Measurements from ENCODE around the gene CARS1. TPM values are rescaled to one million over a fixed set of nuclear protein-coding genes. Genes with fewer than 3 reads are reported as not detected.
A peak's percentile ranks its signal among the peaks of the same experiment; 100 is the strongest.

CARS1 gene
- 10 to 100 TPM; 28.9 to 54.1 (median 43.0) TPM for total RNA-seq

GRCh38 chr11:3057069-3057963, at the start of gene CARS1:
Gene CARS1 (minus strand): TSS chr11:3057423. CDS start chr11:3057367, 56 bp downstream.
- Histone ChIP-seq H3K4me1 (peaks cover 13 to 31% (median 21%) of the 10 kb centered on the region in 4 donors), H3K36me3 (peaks cover 0 to 21% (median 0%) of the 10 kb centered on the region in 4 donors), H3K27ac (peak within 1 kb of the TSS; percentile 86 to 93 (median 93)), H3K4me3 (peak within 1 kb of the TSS; percentile 88 to 98 (median 92)), H3K9me3 (no peaks in the 10 kb centered on the region), H3K27me3 (no peaks in the 10 kb centered on the region)
- DNase-seq, result peak; percentile 99
- peak; percentile 94 to 99 for ATAC-seq (ENCODE audit: low FRiP score in 2 of 2)
- 2 to 25% methylated on average over 2 to 42 of the region's 68 CpGs for WGBS, 2 donors
- TF ChIP-seq POLR2A (IDR thresholded peaks at IDR 0.05) (peak in 3 of 4 donors; percentile 35 to 73 (median 70)), CTCF (IDR thresholded peaks at IDR 0.05) (peak in 2 of 6 experiments; percentile 29 to 30), EP300 (IDR thresholded peaks at IDR 0.05) (peak in 3 of 4 donors; percentile 26 to 71 (median 51)), POLR2AphosphoS5 (IDR thresholded peaks at IDR 0.05) (peak; percentile 86 to 95)

GRCh38 chr11:3105791-3106735, 48.8 kb upstream of the CARS1 start:
- Histone ChIP-seq H3K36me3 (peaks cover 0 to 64% (median 23%) of the 10 kb centered on the region in 4 donors), H3K9me3 (no peaks in the 10 kb centered on the region), H3K4me1 (no peaks in the 10 kb centered on the region), H3K27me3 (no peaks in the 10 kb centered on the region), H3K4me3 (no peak overlapping the region), H3K27ac (no peak overlapping the region)
- DNase-seq (peak; percentile 15 to 67), ATAC-seq (ENCODE audit: low FRiP score in 2 of 2) (no peak)
- WGBS, 2 donors, result 90 to 91% methylated on average over 38 to 41 of the region's 41 CpGs
- TF ChIP-seq CTCF (IDR thresholded peaks at IDR 0.05) (no peak), POLR2AphosphoS5 (IDR thresholded peaks at IDR 0.05) (no peak), POLR2A (IDR thresholded peaks at IDR 0.05) (no peak), EP300 (IDR thresholded peaks at IDR 0.05) (no peak)

GRCh38 chr11:3104961-3105790, 48.0 kb upstream of the CARS1 start:
- DNase-seq (peak; percentile 12 to 34), ATAC-seq (ENCODE audit: low FRiP score in 2 of 2) (no peak)
- peaks cover 0 to 67% (median 25%) of the 10 kb centered on the region in 4 donors for H3K36me3 ChIP-seq
- 95 to 96% methylated on average over 19 to 23 of the region's 23 CpGs for WGBS, 2 donors
- no peaks in the 10 kb centered on the region for H3K9me3 ChIP-seq
- peaks cover 0 to 5% (median 0%) of the 10 kb centered on the region in 4 donors for H3K4me1 ChIP-seq
- H3K27ac ChIP-seq, result no peak overlapping the region
- no peak overlapping the region for H3K4me3 ChIP-seq
- TF ChIP-seq POLR2A (IDR thresholded peaks at IDR 0.05) (no peak), POLR2AphosphoS5 (IDR thresholded peaks at IDR 0.05) (no peak), EP300 (IDR thresholded peaks at IDR 0.05) (no peak), CTCF (IDR thresholded peaks at IDR 0.05) (no peak)
- H3K27me3 ChIP-seq, result no peaks in the 10 kb centered on the region

DNA sequence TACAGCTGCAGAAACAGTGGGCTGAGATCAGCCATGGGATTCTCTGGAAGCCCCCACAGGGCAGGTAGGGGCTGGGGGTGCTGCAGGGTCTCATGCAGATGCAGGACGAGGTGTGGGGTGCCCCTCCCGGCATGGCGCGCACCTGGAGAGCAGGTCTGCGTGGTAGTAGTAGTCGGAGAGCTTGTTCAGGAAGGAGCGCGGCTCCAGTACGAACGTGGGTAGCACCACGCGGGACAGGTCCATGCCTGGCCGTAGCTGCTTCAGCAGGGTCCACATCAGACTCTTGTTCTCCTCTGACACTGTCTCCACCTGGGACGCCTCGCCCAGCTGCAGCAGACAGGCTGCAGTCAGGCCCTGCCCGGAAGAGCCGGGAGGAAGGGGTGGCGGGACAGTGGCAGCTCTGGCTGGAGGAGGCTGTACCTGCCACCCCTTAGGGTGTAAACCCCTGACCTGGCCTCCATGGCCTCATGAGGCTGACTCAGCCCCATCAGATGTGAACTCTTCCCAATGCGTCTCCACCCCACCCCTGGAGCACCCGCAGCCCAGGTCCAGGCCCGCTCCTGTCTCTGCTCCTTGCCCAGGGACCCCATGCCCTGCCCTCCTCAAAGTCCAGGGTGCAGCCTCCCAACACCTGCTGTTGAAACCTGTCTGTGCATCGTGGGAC, 47.0 kb upstream of the CARS1 start:
- DNase-seq, result peak; percentile 17 to 65
- TF ChIP-seq POLR2AphosphoS5 (IDR thresholded peaks at IDR 0.05), result no peak
- TF ChIP-seq CTCF (IDR thresholded peaks at IDR 0.05), result no peak
- TF ChIP-seq EP300 (IDR thresholded peaks at IDR 0.05), result no peak
- TF ChIP-seq POLR2A (IDR thresholded peaks at IDR 0.05), result no peak
- no peaks in the 10 kb centered on the region for H3K27me3 ChIP-seq
- no peaks in the 10 kb centered on the region for H3K9me3 ChIP-seq
- H3K36me3 ChIP-seq, result peaks cover 0 to 72% (median 25%) of the 10 kb centered on the region in 4 donors
- no peak for ATAC-seq (ENCODE audit: low FRiP score in 2 of 2)
- H3K4me1 ChIP-seq, result peaks cover 0 to 9% (median under 1%) of the 10 kb centered on the region in 4 donors
- H3K4me3 ChIP-seq, result no peak overlapping the region
- H3K27ac ChIP-seq, result no peak overlapping the region
- WGBS, 2 donors, result 90 to 95% methylated on average over 15 to 22 of the region's 22 CpGs
